ENCODE results near the gene MRPS7. TPM values are rescaled to one million over a fixed set of nuclear protein-coding genes. Genes with fewer than 3 reads are reported as not detected.
"Not testable (repeated sequence)": the region's sequence is repeated elsewhere in the genome, so short reads cannot be mapped to it uniquely, and the experiment has no call there.

MRPS7 gene
- total RNA-seq, 1 donor from 2014 or later = 60.9 TPM

GRCh38 chr17:75244133-75244866, 17.4 kb upstream of the MRPS7 start:
- DNase-seq (ENCODE audit: low read depth in 2 of 2) = no peak

DNA sequence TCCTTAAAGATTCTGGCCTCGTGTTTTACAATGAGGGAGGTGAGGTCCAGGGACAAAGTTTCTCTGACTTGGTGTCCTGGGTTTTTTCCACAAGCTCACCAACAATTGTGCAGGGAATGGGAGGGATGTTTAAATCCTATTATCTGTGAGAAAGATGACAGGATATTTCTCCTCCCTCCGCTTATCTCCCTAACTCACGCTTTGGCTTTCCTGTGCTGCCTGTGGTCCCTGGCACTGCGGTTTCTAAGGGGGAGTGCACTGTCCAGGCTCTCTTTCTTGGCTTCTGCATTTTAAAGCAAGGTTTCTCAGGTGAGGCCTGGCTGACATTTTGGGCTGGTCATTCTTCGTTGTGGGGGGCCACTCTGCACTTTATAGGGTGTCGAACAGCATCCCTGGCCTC, 16.7 kb upstream of the MRPS7 start:
- no peak for DNase-seq (ENCODE audit: low read depth in 2 of 2)

- DNase-seq (ENCODE audit: low read depth in 2 of 2) = no peak
These were observed 15.3 kb upstream of the MRPS7 start for GRCh38 chr17:75246404-75246803.

DNA sequence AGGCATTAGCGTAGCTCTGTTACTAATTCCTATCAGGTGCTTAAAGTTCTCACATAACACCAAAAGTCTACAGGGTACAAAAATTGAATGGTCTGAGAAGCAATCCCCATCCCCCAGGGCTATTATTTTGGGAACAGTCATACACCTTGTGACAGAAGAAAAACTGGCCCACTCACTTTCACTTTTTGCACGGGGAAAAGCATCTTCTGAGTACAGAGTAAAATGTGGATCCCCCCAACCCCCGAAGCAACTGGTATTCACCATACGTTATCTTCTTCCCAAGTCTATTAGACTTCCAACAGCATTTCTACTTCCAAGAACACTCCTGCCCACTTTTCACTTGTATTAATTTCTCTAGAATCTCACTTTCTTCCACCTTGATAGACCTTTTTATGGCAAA, 12.1 kb upstream of the MRPS7 start:
- DNase-seq (ENCODE audit: low read depth in 2 of 2) = no peak

DNA sequence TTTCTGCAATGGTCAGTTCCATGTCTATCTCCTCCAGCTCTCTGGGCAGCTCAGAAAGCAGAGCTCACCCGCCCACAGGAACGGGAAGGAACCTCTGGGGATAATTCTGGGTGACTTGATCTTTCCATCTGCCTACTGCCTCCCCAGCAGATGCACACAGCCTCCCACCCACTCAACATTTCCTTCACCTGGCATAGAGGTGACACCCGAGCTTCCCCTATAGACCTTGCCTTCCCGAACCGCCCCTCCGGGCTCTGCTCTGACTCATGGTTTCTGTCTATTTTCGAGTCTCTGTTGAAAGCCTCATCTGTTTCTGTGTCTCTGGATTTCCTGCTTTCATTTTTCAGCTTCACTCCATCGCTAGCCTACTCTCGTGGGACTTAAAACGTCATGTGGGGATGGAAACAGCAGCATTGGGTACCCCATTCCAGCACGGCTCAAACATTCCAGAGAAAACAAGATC, 11.6 kb upstream of the MRPS7 start:
- DNase-seq (ENCODE audit: low read depth in 2 of 2) = peak; percentile 64 to 92

DNA sequence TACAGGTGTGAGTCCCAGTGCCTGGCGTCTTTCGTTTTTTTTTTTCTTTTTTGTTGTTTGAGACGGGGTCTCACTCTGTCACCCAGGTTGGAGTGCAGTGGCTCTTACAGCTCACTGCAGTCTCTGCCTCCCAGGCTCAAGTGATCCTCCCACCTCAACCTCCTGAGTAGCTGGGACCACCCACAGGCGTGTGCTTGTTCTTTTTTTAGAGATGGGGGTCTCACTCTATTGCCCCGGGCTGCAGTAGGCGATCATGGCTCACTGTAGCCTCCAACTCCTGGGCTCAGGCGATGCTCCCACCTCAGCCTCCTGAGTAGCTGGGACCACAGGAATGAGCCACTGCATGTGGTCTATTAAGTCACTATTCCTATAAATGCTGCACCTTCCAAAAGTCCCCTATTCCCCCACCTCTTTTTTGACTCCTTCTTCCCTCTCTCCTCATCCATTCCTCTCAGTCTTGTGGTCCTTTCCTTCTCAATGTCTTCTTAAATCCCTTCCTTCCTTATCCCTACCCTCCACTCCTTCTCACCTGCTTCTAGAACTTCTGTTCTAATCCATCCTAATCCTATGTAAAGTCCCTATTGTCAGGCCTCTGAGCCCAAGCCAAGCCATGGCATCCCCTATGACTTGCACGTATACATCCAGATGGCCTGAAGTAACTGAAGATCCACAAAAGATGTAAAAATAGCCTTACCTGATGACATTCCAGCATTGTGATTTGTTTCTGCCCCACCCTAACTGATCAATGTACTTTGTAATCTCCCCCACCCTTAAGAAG, 9.5 kb upstream of the MRPS7 start:
- DNase-seq (ENCODE audit: low read depth in 2 of 2) = no peak

DNA sequence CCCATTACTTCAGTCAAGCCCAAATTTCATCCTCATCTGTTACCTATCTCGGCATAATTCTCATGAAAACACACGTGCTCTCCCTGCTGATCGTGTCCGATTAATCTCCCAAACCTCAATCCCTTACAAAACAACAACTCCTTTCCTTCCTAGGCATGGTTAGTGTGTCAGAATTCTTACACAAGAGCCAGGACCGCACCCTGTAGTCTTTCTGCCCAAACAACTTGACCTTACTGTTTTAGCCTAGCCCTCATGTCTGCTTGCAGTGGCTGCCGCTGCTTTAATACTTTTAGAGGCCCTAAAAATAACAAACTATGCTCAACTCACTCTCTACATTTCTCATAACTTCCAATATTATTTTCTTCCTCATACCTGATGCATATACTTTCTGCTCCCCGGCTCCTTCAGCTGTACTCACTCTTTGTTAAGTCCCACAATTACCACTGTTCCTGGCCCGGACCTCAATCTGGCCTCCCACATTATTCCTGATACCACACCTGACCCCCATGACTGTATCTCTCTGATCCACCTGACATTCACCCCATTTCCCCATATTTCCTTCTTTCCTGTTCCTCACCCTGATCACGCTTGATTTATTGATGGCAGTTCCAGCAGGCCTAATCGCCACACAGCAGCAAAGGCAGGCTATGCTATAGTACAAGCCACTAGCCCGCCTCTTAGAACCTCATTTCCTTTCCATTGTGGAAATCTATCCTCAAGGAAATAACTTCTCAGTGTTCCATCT, 5.6 kb upstream of the MRPS7 start:
- DNase-seq (ENCODE audit: low read depth in 2 of 2) = not testable (repeated sequence)

GRCh38 chr17:75257228-75257627, 4.5 kb upstream of the MRPS7 start:
- not testable (repeated sequence) for DNase-seq (ENCODE audit: low read depth in 2 of 2)

GRCh38 chr17:75260641-75261335, 891 bp upstream of the MRPS7 start:
- DNase-seq (ENCODE audit: low read depth in 2 of 2) = peak; percentile 42 to 50

- peak in 1 of 2 donors; percentile 33 for DNase-seq (ENCODE audit: low read depth in 2 of 2)
These were observed 480 bp downstream of the MRPS7 start for GRCh38 chr17:75262112-75262606.

DNA sequence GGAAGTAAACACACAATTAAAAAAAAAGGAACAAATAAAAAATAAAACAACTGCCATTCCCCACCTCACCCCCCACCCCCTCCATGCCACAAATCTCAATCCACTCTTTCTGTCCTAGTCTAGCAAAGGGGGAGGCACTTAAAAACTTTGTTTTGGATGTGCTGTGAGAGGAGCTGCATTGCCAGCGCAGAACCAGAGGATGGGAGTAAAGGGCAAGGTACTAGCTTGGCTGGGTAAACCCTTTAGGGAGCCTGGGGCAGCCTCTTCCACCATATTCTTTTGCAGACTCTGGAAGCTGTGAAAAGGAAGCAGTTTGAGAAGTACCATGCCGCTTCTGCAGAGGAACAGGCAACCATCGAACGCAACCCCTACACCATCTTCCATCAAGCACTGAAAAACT, 1.4 kb downstream of the MRPS7 start:
- no peak for DNase-seq (ENCODE audit: low read depth in 2 of 2)

DNA sequence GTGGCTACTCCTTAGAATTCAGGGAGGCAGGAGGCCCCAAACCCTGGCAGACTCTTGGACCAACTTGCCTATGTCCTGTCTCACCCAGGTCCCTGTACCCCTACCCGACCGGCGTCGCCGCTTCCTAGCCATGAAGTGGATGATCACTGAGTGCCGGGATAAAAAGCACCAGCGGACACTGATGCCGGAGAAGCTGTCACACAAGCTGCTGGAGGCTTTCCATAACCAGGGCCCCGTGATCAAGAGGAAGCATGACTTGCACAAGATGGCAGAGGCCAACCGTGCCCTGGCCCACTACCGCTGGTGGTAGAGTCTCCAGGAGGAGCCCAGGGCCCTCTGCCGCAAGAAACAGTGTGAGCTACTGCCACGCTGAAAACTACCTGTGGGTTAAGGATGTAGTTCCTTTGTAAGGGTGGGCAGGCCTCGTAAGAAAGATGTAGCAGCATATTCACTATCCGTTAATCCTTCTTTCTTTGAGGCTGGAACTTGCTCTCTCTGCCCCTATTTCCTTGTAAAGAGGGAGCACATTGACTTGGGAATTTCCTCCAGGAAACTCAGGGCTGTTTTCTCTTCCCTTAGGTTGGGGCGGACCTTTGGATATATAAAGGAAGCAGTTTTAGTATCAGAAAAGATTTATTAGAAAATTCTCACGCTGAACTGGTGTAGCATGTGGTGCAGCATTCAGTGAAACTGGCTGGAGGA, 4.1 kb downstream of the MRPS7 start:
- DNase-seq (ENCODE audit: low read depth in 2 of 2) = peak; percentile 15 to 79

DNA sequence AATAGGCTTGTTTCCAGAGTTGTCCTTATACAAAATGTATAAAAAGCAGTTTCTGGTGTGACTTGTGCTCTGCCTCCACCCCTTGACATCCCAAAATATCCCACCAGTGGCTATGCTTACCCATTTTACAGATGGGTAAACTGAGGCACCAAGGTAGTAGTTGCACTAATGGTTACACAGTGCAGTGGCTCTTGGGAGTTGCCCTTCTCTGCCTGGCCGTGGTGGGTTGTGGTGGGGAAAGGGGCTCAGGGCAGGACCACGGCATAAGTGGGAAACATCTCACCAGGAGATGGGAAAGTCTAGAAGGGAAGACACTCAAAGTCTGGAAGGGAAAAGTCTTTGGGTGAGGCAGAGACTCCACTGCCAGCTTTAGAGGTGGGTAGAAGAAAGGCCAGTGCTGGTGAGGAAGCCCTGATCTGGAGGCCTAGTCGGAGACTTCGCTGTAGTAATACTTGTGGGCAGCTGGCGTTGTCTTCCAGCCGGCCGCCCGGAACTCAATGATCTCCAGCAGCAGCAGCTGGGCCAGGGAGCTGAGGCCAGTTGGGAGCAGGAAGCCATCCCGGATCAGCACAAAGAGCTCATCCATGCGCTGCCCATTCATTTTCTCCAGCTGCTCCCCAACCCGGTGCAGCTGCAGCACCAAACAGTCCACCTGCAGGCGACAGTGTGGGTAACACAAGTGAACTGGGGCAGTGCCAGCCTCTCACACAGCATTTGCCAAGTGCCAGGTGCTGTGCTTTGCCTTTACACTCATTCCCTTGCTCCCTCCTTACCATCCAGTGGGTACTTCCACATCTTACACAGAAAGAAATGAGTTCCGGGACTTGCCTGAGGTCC, 4.9 kb downstream of the MRPS7 start:
- DNase-seq (ENCODE audit: low read depth in 2 of 2) = no peak

GRCh38 chr17:75267153-75267410, 5.4 kb downstream of the MRPS7 start:
- DNase-seq (ENCODE audit: low read depth in 2 of 2) = no peak

- DNase-seq (ENCODE audit: low read depth in 2 of 2) = no peak
These were observed 5.9 kb downstream of the MRPS7 start for GRCh38 chr17:75267411-75268232.

GRCh38 chr17:75269844-75270217, 8.2 kb downstream of the MRPS7 start:
- DNase-seq (ENCODE audit: low read depth in 2 of 2) = no peak

DNA sequence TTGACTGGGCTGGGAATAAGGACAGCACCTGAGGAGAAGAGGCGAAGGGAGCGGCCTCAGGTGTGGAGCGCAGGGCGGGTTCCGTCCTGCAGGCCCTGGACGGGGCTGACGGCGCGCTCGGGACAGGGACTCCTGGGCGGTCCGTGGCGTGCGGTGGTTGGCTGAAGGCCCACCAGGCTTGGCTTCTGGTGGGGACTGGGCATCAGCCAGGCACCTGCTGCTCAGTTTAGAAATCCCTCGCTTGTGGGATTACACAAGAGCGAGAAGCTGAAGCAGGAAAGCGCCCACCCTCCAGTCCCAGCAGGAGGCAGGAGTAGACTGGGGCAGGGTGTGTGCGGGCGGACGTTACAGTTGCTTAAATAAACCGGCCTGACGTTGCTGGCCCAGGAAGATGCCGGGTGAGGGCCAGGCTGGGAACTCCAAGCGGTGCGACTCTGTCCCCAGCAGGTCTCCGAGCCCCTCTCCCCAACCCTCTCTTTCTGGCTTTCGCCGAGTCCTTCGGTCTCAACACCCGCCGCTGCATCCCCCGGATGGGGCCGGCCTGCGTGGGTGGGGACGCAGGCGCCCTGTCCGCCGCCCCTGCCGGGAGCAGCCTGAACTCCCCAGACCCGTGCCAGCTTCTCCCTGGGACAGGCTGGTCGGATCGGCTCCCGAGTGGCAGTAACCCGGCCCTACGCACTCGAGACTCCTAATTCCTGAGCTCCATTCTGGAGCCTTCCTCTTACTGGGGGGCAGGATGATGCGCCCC, 8.7 kb downstream of the MRPS7 start:
- DNase-seq (ENCODE audit: low read depth in 2 of 2) = peak; percentile 69 to 79

DNA sequence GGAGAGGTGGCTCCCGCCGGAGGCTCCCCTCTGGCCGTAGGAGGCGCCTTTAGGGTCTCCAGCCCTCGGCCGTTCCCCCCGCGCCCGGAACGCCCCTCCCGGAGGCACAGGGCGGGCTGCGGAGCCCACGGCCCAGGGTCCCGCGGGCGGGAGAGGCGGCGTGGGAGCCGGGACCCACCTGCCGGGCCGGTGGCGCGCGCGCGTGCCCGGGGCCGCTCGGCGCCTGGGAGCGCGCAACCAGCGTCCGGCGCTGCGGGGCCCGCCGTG, 9.2 kb downstream of the MRPS7 start, which contains the start of gene MIF4GD:
Gene MIF4GD, minus strand, starts transcription at position 266 of the 267 bp plus-strand sequence. CDS start 1,036 bp downstream, outside the sequence.
- DNase-seq (ENCODE audit: low read depth in 2 of 2) = peak in 1 of 2 donors; percentile 82
